Muscle layer of duodenum (tissue), 2 donors: ENCODE data around the gene SERPINB4.
"Not testable (repeated sequence)": the region's sequence is repeated elsewhere in the genome, so short reads cannot be mapped to it uniquely, and the experiment has no call there.

ENCODE experiments used
- H3K27ac ChIP-seq: one replicate; pipeline ENCODE4 v1.7.0; 2013; ENCODE audit warnings: mild to moderate bottlenecking, low read length
- H3K27me3 ChIP-seq: one replicate; pipeline ENCODE4 v1.7.0; 2013; ENCODE audit warnings: low read depth, mild to moderate bottlenecking, control low read depth, low read length
- H3K36me3 ChIP-seq, 2 donors: one replicate each; pipeline ENCODE4 v1.7.0; 2013; ENCODE audit warnings: low read length in 2 of 2, control low read depth in 1 of 2, mild to moderate bottlenecking in 1 of 2; ENCODE audit not compliant: insufficient read depth in 2 of 2, control insufficient read depth in 1 of 2
- H3K4me1 ChIP-seq, 2 donors: one replicate each; pipeline ENCODE4 v1.7.0; 2013; ENCODE audit warnings: low read length in 2 of 2, mild to moderate bottlenecking in 2 of 2, control low read depth in 1 of 2, moderate library complexity in 1 of 2; ENCODE audit not compliant: insufficient read depth in 2 of 2, control insufficient read depth in 1 of 2
- H3K4me3 ChIP-seq, 2 donors: one replicate each; pipeline ENCODE4 v1.7.0; 2013; ENCODE audit warnings: low read length in 2 of 2, low read depth in 1 of 2, mild to moderate bottlenecking in 1 of 2
- H3K9me3 ChIP-seq, 2 donors: one replicate each; pipeline ENCODE4 v1.7.0; 2013; ENCODE audit warnings: low read length in 2 of 2, control low read depth in 1 of 2, mild to moderate bottlenecking in 1 of 2; ENCODE audit not compliant: control insufficient read depth in 1 of 2
- donor health status: healthy.

The SERPINB4 gene

DNA sequence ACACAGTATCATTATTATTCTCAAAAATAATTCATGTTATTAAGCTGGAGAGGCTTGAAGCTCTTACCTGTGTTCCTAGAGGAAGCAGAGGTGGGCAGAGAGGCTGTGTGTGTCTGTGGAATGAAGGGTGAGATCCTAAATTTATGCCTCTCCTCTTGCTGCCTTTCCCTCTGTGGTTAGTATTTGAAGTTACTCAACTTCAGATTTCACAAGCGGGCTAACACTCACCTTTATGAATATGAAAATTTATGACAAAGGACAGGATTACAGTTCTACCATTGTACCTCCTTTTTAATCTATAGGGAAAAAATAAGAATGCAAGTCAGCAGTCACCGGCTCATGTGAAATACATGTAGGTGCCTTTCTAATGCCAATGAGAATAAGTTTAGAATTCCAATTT, at the start of gene SERPINB4:
TSS of gene SERPINB4 (minus strand) at position 115 of the 400 bp plus-strand sequence. CDS start 679 bp downstream, outside the sequence.
- not testable (repeated sequence) for H3K27ac ChIP-seq

GRCh38 chr18:63689064-63689463, 45.0 kb upstream of the SERPINB4 start:
- H3K36me3 ChIP-seq = no peaks in the 10 kb centered on the region
- H3K4me3 ChIP-seq = no peak overlapping the region
- no peaks in the 10 kb centered on the region for H3K27me3 ChIP-seq
- no peaks in the 10 kb centered on the region for H3K4me1 ChIP-seq
- H3K27ac ChIP-seq = no peak overlapping the region
- peaks cover 0 to 3% of the 10 kb centered on the region in 2 donors for H3K9me3 ChIP-seq

More for the DNA sequence above, at the start of gene SERPINB4:
- H3K36me3 ChIP-seq, H3K4me3 ChIP-seq, H3K9me3 ChIP-seq, H3K27me3 ChIP-seq, H3K4me1 ChIP-seq: not testable (repeated sequence)

DNA sequence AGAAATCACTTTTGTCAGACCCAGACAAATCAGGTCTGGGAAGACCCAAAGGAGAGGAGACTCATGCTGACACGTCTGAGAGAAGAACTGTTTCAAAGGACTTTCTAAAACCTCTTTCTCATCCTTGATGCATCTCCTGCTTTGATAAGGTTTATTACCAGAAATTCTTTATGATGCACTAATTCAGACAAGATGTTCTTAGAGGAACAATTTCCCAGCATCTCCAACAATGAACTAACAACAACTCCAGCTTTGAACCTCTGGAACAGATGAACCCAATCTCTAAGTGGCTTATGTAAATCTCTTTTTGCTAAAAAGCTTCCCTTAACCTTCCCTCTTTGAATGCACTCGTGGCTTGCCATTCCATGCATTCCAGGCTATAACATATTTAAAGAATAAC, 42.8 kb upstream of the SERPINB4 start:
- Histone ChIP-seq H3K4me3 (no peak overlapping the region), H3K36me3 (no peaks in the 10 kb centered on the region), H3K4me1 (no peaks in the 10 kb centered on the region), H3K27ac (no peak overlapping the region), H3K9me3 (peaks cover 0 to 3% of the 10 kb centered on the region in 2 donors), H3K27me3 (no peaks in the 10 kb centered on the region)

DNA sequence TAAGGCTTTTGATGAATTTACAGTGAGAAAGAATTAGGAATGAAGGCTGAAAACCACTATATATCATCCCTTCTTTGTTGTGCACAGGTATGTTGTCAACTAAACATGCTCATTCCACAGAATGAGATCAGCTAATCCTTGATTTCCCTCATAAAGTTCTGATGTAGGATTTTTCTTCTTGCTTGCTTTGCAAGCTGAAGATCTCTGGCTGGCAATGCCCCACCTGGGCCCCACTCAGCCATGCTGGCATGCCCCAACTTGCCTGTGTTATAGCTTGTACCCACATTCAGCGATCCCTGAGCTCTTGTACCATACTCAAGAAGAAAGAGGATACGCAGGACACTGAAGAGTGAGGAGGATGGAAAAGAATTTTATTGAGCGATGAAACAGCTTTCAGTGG, 40.7 kb upstream of the SERPINB4 start:
- H3K9me3 ChIP-seq = peaks cover 0 to 3% of the 10 kb centered on the region in 2 donors
- H3K27ac ChIP-seq = no peak overlapping the region
- no peaks in the 10 kb centered on the region for H3K36me3 ChIP-seq
- no peaks in the 10 kb centered on the region for H3K27me3 ChIP-seq
- H3K4me3 ChIP-seq = no peak overlapping the region
- H3K4me1 ChIP-seq = no peaks in the 10 kb centered on the region

- Histone ChIP-seq H3K4me1 (no peaks in the 10 kb centered on the region), H3K27ac (no peak overlapping the region), H3K4me3 (no peak overlapping the region), H3K9me3 (no peaks in the 10 kb centered on the region), H3K36me3 (no peaks in the 10 kb centered on the region), H3K27me3 (no peaks in the 10 kb centered on the region)
Measured at GRCh38 chr18:63683890-63684289, 39.8 kb upstream of the SERPINB4 start.

GRCh38 chr18:63683152-63683551, 39.1 kb upstream of the SERPINB4 start:
- Histone ChIP-seq H3K27ac (no peak overlapping the region), H3K36me3 (no peaks in the 10 kb centered on the region), H3K9me3 (no peaks in the 10 kb centered on the region), H3K4me3 (no peak overlapping the region), H3K4me1 (no peaks in the 10 kb centered on the region), H3K27me3 (no peaks in the 10 kb centered on the region)

DNA sequence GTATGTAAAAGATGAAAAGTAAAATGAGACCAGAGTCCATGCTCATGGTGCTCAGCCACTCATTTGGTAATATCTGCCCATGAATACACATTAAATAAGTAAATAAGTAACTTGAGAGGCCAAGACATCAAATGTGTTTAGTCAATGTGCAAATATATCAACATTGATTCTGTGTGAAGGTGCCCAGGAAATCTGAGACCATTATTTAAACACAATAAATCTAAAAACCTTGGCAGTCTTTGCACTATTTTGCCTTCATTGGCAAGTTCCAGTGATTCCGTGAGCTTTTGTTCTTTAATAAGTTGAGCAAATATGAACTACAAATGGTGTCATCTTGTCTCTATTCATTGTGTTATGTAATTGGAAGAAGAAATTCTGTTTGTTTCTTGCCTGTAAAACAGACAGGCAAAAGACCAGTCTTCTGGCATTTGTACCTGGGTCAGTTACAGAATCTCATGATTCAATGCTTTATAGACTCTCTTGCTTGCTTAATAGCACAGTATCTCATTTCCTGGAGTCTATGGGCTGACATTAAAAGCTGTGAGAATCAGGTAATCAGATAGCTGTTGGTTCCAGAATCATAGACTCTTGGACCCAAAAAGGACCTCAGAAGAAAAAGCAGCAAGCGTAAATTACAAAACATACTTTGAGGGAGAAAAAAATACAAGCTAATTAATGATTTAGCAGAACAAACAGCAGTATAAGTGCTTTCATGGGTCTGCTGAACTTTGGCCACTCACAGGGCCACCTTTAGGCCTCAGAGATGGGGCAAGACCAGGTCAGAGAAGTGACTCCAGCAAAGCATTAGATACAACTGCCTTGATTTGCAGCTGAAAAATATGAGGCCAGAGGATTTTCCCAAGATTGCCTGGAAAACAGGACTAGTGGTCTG, 37.6 kb upstream of the SERPINB4 start:
- Histone ChIP-seq H3K4me3 (no peak overlapping the region), H3K9me3 (no peaks in the 10 kb centered on the region), H3K27me3 (no peaks in the 10 kb centered on the region), H3K36me3 (no peaks in the 10 kb centered on the region), H3K4me1 (no peaks in the 10 kb centered on the region), H3K27ac (no peak overlapping the region)

GRCh38 chr18:63679820-63680606, 36.0 kb upstream of the SERPINB4 start:
- no peaks in the 10 kb centered on the region for H3K27me3 ChIP-seq
- no peak overlapping the region for H3K27ac ChIP-seq
- H3K36me3 ChIP-seq = no peaks in the 10 kb centered on the region
- H3K4me3 ChIP-seq = no peak overlapping the region
- H3K4me1 ChIP-seq = no peaks in the 10 kb centered on the region
- no peaks in the 10 kb centered on the region for H3K9me3 ChIP-seq

- Histone ChIP-seq H3K27ac (no peak overlapping the region), H3K4me1 (no peaks in the 10 kb centered on the region), H3K36me3 (no peaks in the 10 kb centered on the region), H3K9me3 (no peaks in the 10 kb centered on the region), H3K27me3 (no peaks in the 10 kb centered on the region), H3K4me3 (no peak overlapping the region)
Measured at GRCh38 chr18:63677500-63678225, 33.6 kb upstream of the SERPINB4 start.

DNA sequence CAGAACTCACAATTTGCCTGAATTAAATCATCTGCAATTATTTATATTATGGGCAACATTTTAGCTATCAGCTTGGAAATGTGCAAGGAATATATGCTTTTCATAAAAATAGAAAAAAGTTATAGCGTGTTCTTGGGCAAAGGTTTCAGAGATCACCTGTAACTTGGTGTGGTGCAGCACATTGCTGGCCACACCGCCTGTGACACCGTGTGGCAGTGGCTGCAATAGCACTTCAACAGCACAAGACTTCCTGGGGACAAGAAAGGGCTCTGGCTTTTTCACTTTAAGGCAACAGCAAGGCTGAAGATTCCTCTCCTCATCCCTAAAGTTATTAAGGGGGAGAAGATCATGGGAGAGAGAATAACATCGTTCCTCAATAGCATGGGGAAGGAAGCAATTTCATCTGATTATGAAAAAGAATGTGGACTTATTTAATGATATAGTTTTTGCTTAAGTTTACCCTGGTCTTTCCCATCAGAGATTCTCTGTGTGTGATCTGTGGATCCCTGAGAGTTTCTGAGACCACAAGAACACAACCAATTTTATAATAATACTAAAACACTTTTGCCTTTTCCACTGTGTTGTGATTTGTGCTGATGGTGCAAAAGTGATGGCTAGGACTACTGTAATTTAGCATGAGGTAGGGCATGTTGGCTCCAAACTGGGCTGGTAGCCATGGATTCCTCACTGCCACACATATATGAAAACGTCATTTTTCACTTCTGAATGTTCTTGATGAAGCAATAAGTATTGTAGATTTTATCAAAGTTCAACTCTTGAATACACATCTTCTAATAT, 32.7 kb upstream of the SERPINB4 start:
- H3K36me3 ChIP-seq = no peaks in the 10 kb centered on the region
- no peaks in the 10 kb centered on the region for H3K9me3 ChIP-seq
- H3K4me1 ChIP-seq = no peaks in the 10 kb centered on the region
- H3K27me3 ChIP-seq = no peaks in the 10 kb centered on the region
- no peak overlapping the region for H3K27ac ChIP-seq
- no peak overlapping the region for H3K4me3 ChIP-seq
